HG03039 (cell line): Measurements from ENCODE around the gene TMC2.
"Not testable (repeated sequence)": the region's sequence is repeated elsewhere in the genome, so short reads cannot be mapped to it uniquely, and the experiment has no call there.

Experiments
- ATAC-seq: cut with Tn5 transposase; IDR thresholded peaks from one replicate; pipeline ENCODE4 v1.9.1; 2021; ENCODE audit warnings: mild to moderate bottlenecking, moderate library complexity; ENCODE audit not compliant: unreplicated experiment

TMC2 gene

DNA sequence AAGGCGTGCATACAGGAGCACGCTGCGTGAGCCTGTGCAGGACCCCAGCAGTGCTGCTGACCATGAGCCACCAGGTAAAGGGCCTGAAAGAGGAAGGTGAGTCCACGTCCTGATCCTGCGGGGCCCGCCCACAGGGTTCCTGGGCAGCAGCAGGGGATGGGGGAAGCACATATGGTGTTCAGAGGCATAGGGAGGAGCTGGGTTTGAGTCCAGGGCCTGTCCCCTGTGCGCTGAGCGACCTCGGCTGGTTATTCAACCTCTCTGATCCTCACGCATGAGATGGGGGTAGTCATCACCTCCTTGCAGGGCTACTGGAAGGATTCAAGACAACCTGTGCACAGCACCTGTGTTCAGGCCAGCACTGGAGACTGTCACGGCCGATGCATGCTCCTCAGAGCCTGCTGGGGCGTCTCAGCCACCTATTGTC is at the start of gene TMC2:
Gene TMC2, plus strand, starts transcription at position 14 of the 427 bp plus-strand sequence. Its CDS starts 49 bp downstream, at position 63.
- no peak for ATAC-seq

GRCh38 chr20:2502808-2503384 is 33.5 kb upstream of the TMC2 start:
- not testable (repeated sequence) for ATAC-seq

GRCh38 chr20:2504803-2505202 is 31.6 kb upstream of the TMC2 start:
- ATAC-seq = not testable (repeated sequence)

DNA sequence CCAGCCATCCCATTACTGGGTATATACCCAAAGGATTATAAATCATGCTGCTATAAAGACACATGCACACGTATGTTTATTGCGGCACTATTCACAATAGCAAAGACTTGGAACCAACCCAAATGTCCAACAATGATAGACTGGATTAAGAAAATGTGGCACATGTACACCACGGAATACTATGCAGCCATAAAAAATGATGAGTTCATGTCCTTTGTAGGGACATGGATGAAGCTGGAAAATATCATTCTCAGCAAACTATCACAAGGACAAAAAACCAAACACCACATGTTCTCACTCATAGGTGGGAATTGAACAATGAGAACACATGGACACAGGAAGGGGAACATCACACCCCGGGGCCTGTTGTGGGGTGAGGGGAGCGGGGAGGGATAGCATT is 29.9 kb upstream of the TMC2 start:
- ATAC-seq = not testable (repeated sequence)

GRCh38 chr20:2507464-2507863 is 28.9 kb upstream of the TMC2 start:
- ATAC-seq = no peak

GRCh38 chr20:2507875-2508630 is 28.3 kb upstream of the TMC2 start:
- peak; percentile 18 for ATAC-seq

GRCh38 chr20:2508631-2509467 is 27.5 kb upstream of the TMC2 start, which contains the start of gene ZNF343:
ZNF343 (minus strand) TSS chr20:2508915; CDS start chr20:2493895, 15,020 bp downstream.
- ATAC-seq = peak; percentile 87

DNA sequence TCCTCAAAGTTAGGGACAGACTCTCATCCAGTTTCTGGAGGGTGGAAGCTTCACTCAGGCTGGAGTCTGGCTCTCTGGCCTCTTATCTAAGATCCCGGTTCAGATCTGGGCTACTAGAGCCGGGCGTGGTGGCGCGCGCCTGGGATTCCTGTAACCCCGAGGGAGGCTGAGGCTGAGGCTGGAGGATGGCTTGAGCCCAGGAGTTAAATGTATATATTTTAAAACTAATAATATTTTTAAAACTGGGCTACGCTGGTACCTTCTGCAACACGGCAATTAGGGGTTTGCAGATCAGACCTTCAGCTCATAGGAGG is 26.9 kb upstream of the TMC2 start:
- no peak for ATAC-seq

DNA sequence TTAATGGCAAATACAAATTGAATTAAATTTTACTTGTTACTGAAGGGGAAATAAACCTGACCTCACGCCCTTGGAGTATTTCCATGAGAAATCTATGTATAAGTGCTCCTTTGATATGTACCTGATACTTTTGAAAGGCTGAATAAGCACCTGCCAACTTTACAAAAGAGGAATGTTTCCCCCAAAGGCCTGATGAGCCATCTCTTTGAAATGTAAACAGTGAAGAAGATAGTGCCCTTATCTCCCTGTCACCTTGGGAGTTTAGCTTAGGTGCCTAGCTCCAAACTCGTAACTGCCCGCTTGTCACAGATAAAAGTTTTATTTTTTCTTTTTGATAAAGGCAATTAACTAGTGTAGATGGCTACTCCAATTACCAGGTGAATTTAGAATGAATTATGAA is 26.6 kb upstream of the TMC2 start:
- ATAC-seq = no peak

DNA sequence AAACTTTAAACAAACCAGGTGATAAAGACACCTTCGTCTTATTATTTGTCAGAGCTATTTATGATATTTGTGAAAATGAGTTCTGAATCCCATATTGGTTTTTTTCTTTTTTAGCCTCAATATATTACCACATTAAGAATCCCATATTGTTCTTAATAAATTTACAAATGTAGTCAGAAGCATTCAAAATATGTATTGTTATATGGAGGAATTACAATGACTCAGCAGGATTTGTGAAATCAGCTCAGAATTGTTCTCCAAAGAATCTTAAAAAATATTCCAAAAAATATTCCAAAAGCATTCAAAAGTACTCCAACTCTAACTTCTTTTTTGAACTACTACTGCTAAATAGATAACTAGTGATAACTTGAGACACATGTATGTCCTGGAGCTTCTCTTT is 21.2 kb upstream of the TMC2 start:
- ATAC-seq = no peak

DNA sequence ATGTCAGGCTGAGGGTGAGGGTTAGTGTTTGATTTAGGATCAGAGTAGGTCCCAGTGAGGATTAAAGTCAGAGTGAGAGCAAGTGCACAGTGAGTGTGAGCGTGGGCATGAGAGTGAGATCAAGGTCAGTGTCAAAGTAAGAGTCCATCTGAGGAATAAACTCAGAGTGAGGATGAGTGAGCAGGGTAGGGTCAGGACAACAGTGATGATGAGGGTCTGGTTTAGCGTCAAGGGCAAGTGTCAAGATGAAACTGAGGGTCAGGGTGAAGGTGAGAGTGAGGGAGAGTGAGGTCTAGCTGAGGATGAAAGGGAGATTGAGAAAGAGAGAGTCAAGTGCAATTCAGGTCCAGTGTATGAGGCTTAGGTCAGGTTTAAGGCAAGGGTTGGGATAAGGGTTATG is 20.0 kb upstream of the TMC2 start:
- no peak for ATAC-seq

GRCh38 chr20:2518096-2518495 is 18.3 kb upstream of the TMC2 start:
- ATAC-seq = no peak

DNA sequence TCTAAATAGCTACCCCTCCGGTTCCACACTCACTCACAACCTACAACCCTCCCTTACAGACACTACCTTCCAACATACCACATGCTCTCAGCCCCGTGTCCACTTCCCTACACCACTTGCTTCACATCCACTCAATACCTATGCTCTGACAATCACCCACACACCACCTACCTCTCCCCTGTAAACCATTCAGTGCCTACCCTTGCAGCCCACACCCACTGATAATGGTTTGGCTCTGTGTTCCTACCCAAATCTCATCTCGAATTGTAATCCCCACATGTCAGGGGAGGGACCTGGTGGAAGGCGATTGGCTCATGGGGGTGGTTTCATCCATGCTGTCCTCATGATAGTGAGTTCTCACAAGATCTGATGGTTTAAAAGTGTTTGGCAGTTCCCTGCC is 17.8 kb upstream of the TMC2 start:
- no peak for ATAC-seq

- no peak for ATAC-seq
Observed at GRCh38 chr20:2519115-2519809, 17.1 kb upstream of the TMC2 start.

- no peak for ATAC-seq
Observed at GRCh38 chr20:2520617-2521016, 15.8 kb upstream of the TMC2 start.

DNA sequence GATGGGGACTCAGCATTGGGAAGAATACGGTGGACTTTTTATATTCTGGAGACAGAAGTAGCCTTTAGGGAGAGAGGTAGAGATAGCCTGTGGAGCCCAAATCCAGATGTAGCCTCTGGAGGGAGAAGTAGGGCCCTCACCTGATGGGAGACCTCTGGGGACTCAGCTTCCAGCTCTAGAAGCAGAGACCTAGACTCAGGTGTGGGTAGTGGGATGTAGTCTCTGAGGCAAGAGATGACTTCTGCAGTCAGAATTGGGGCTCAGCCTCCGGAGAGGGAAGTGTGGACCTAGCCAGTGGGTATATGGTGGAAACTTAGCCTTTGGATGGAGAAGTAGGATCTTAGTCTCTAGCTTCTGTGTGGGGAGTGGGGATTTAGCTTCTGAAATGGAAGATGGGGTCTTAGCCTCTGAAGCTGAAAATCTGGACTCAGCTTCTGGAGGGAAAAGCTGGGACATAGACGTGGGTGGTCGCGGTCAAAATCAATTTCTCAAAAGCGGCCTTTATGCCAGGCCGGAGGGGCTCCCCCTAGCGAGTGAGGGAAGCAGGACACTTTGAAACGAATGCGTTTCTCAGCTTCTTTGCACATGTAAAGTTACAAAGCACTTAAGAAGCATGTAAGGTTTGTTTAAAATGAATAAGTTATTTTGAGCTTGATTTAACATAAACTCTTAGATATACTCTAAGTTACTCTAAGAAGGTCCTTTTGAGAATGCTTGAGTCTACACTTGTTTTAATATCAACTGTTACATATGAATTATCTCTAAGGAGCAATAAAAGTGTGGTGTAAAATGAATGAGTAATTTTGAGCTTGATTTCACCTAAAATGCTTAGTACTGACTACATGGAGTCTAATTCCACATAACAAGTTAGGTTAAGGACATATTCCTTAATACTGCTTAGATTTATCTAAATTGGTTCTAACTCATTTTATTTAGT is 14.7 kb upstream of the TMC2 start:
- no peak for ATAC-seq

- ATAC-seq = not testable (repeated sequence)
Observed at GRCh38 chr20:2522826-2523429, 13.4 kb upstream of the TMC2 start.

DNA sequence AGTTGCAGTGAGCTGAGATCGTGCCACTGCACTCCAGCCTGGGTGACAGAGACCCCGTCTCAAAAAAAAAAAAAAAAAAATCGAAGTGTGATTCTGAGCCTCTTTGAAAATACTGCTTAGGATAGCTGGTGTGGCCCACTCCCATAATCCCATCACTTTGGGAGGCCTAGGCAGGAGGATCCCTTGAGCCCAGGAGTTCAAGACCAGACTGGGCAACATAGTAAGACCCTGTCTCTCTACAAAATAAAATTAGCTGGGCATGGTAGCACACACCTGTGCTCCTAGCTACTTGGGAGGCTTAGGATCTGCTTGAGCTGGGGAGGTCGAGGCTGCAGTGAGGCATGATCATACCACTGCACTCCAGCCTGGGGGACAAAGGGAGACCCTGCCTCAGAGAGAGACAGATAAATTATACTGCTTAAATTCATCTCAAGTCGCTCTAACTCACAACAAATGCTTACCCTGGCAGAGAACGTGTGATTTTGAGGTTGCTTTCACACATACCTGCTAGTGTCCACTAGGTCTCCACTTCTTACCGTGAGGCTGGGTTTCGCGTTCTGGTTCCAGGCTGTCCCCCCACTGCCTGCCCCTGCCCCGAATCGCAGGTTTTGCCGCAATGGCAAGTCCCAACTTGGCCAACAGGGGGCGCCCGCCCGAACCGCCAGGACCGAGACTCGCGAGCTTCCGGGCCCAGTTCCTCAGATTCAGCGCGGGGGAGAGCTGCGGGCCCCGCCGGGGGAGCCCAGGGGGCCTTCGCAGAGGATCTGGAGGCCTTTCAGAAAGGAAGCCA is 12.3 kb upstream of the TMC2 start:
- peak; percentile 75 for ATAC-seq
